Activated T-cell treated with anti-CD3 and anti-CD28 coated beads, Interleukin-2, amount 50 U/mL, for 1 hour (primary cell): ENCODE results near the gene TNXB.
A peak's percentile ranks its signal among the peaks of the same experiment; 100 is the strongest.
"Not testable (repeated sequence)": the region's sequence is repeated elsewhere in the genome, so short reads cannot be mapped to it uniquely, and the experiment has no call there.

Experiments
- DNase-seq: peaks from one replicate; pipeline ENCODE4 v3.0.0-alpha.2; 2020

Gene TNXB

DNA sequence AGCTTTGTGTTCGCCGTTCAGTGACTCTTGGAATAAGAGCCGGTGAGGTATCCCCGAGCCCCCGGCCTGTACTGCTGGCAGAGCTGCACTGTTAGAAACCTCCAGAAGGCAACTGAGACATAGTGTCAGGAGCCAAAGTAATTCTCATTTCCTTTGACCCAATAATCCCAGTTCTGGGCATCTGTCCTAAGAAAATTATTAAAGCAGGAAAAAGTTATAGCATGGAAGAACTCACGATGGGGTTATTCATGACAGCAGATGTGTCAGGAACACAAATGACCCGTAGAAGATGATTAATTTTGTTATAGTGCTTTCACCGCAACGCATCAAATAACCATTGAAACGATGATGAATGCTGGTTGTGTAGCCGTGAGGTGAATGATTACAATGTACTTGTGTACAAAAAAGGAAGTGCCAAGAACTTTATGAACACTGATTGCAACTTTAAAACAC is 50.6 kb downstream of the TNXB start:
- no peak for DNase-seq

DNA sequence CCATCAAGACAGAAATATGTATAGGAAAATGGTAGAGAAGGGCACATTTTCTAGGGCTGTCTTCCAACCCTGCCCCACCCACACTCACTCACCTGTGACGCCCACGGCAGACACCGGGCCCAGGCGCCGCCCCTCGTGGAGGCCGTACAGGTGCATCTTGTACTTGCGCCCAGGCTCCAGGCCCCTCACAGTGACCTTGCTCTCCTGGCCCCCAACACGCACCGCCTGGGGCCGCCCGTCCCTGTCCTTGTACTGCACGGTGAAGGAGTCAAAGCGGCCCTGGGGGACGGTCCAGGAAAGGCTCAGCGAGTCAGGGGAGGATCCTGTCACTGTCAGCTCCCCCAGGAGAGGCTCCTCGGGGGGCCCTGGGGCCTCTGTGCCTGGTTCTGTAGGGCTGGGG is 51.2 kb downstream of the TNXB start:
- no peak for DNase-seq

DNA sequence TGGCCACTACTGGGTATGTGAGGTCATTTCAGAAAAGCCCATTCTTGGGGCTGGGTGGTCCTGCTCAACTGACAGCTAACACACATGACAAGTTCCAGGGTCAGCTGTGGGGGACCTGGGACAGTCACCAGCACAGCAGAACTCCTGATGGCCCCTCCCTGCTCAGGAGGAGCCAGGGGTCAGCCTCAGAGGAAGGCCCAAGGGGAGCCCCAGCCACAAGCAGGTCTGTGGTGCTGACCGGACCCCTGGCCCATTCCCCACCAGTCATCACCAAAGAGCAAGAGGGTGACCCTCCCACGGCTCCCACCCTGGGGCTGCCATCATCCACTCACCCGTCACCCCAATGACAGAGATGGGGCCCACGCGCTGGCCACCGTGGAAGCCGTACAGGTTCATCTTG is 52.9 kb downstream of the TNXB start:
- DNase-seq, result no peak

DNA sequence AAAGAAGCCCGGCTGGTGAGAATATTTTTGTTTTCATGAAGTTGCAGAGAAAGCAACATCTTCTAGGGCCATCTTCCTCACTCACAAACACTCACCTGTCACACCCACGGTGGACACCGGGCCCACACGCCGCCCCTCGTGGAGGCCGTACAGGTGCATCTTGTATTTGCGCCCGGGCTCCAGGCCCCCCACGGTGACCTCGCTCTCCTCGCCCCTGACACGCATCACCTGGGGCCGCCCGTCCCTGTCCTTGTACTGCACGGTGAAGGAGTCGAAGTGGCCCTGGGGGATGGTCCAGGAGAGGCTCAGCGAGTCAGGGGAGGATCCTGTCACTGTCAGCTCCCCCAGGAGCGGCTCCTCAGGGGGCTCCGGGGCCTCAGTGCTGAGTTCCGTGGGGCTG is 53.4 kb downstream of the TNXB start:
- not testable (repeated sequence) for DNase-seq

DNA sequence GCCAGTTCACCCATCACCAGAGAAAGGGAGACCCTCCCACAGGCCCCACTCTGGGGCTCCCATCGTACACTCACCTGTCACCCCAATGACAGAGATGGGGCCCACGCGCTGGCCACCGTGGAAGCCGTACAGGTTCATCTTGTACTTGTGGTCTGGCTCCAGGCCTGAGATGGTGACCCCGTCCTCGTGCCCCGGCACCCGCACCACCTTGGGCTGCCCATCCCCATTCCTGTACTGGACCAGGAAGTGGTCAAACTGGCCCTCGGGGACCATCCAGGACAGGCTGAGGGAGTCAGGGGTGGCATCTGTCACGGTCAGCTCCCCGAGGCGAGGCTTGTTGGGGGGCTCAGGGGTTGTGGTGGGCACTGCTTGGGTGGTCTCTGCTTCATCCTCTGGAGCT is 55.8 kb downstream of the TNXB start:
- DNase-seq, result not testable (repeated sequence)

DNA sequence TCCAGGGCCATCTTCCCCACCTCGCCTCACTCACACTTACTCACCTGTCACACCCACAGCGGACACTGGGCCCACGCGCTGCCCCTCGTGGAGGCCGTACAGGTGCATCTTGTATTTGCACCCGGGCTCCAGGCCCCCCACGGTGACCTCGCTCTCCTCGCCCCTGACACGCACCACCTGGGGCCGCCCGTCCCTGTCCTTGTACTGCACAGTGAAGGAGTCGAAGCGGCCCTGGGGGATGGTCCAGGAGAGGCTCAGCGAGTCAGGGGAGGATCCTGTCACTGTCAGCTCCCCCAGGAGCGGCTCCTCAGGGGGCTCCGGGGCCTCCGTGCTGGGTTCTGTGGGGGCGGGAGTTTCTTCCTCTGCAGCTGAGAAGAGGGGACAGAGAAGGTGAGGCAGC is 56.5 kb downstream of the TNXB start:
- not testable (repeated sequence) for DNase-seq

DNA sequence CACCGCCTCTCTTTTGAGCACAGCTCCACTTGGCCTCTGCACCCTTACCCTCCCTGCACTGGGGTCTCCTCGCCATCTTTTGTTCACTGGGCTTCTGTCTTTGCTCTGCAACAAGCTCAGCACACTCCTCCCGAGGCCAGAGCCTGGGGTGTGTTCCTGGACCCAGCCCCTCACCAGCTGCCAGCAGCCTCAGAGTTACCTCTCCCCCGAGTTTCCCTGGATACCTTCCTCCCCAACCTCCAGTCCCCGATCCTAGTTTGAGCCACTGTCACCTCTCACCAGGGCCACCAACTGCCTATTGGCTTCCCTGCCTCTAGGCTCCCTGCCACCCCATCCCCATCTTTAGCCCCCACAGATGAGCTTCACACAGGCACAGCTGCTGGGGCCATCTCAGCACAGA is 58.6 kb downstream of the TNXB start:
- no peak for DNase-seq

DNA sequence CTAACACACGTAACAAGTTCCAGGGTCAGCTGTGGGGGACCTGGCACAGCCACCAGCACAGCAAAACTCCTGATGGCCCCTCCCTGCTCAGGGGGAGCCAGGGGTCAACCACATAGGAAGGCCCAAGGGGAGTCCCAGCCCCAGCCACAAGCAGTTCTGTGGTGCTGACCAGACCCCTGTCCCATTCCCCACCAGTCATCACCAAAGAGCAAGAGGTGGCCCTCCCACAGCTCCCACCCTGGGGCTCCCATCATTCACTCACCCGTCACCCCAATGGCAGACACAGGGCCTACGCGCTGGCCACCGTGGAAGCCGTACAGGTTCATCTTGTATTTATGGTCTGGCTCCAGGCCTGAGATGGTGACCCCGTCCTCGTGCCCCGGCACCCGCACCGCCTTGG is 59.4 kb downstream of the TNXB start:
- not testable (repeated sequence) for DNase-seq

DNA sequence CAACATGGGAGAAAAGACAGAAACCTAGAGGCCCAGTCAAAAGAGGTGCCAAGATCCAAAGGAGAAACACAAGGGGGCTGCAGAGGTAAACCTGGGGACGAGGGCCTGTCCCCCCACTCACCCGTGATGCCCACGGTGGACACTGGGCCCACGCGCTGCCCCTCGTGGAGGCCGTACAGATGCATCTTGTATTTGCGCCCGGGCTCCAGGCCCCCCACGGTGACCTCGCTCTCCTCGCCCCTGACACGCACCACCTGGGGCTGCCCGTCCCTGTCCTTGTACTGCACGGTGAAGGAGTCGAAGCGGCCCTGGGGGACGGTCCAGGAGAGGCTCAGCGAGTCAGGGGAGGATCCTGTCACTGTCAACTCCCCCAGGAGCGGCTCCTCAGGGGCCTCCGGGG is 60.0 kb downstream of the TNXB start:
- not testable (repeated sequence) for DNase-seq

DNA sequence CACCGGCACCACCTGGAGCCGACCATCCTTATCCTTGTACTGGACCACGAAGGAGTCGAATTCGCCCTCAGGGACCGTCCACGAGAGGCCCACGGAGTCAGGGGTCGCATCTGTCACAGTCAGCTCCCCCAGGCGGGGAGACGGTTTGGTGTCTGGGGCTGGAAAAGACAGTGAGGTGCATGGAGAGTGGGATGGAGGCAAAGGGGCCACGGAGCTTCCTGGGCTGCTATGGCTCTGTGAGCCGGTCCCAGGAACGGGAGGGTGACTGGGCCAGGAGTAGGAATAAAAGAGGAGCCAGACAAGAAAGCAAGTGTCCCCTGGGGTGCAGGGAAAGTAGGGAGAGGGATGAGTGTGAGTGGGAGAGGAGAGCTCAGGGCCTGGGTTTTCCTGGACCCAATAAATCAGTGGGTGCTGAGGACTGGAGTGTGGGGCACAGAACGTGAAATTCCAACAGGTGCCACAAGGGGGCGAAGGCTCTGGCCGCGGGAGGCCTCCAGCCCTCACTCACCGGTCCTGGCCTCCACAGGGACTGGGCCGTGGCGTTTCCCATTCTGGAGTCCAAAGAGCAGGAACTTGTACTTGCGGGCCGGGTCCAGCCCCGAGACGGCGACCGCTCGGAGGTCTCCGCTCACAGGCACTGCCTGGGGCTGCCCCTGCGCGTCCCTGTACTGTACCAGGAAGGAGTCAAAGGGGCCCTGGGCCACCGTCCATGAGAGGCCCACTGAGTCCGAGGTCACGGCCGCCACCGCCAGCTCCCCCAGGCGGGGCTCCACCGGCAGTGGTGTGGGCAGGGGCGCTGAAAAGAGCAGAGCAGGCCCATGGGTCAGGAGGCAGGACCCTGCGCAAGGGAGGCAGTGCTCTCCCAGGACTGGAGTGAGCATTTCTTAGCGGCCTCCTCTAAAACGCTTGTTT is 61.0 kb downstream of the TNXB start:
- peak; percentile 76 for DNase-seq

DNA sequence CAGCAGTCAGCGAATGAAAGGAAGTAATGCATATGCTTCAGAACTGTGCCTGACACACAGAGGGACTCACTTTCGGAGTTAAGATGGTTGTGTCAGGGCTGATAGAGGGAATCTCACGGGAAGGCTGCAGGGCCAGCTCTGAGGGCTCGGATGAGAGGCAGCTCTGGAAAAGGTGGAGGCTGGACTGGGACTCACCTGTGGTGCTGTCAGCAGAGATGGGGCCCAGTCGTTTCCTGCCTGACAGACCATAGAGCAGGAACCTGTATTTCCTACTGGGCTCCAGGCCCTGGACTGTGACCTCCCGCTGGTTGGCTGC is 61.6 kb downstream of the TNXB start:
- no peak for DNase-seq

DNA sequence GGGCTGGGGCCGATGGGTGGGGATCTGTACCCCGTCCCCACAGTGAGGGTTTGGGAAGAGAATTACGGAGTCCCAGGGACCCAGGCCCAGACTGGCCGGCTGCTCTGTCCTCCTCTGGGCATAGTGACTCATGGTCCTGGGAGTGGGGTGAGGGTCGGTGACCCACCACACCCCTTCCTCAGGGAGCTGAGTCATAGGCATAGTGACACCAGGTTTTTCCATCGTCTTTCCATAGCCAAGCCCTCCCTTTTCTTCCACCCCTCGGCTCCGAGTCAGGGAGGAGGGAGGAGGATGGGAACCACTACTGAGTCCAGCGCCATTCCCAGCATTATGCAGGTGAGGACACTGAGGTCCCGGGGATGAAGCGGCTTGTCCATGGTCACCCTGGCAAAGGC is 62.1 kb downstream of the TNXB start:
- no peak for DNase-seq

DNA sequence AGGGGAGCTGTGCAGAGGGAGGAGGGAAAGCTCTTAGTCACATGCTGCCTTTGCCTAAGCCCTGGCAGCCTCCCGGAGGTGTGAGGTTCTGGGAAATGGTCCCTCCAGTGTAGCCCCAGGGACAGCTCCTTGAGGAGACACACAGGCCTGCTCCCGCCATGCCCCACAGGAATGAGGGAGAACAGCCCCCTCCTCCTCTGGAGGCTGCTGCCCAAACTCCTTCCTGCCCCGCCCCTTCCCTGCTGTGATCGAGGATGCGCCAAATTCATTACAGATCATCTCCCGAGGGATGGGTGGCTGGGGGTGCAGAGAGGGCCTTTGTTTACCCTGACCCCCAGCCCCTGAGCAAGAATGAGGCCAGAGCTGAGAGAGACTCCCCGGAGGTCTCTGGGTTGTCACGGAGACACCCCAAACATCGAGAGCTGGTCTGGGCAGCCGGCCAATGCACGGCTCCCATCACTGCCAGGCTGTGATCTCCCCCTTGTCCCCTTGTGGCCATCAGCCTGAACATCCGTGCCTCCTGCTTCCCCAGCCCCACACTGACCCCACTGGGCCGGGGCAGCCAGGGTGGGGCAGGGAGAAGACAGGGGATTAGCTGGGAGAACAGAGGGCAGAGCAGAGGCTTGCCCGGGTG is 62.6 kb downstream of the TNXB start:
- DNase-seq, result no peak

DNA sequence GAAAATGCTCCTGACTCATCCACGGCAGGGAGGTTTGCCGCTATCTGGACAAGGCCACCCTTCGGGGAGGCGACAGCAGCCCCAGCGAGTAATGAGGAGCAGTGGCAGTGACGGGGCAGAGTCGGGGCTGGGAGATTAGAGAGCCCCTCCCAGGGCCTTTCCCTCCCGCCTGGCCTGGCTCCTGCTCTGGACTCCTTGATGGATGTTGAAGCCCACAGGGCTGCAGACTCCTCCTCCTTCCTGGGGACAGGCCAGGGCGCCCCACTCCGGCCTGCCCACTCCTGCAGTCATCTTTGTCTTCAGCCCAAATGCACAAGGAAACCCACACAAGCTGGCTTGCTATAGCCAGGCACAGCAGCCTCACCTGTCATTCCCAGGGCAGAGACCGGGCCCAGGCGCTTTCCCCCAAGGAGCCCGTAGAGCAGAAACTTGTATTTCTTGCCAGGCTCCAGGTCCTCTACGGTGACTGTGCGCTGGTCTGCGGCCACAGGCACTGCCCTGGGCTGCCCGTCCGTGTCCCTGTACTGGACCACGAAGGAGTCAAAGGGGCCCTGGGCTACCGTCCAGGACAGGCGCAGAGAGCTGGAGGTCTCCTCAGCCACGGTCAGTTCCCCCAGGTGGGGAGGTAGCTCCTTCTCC is 63.2 kb downstream of the TNXB start:
- no peak for DNase-seq

DNA sequence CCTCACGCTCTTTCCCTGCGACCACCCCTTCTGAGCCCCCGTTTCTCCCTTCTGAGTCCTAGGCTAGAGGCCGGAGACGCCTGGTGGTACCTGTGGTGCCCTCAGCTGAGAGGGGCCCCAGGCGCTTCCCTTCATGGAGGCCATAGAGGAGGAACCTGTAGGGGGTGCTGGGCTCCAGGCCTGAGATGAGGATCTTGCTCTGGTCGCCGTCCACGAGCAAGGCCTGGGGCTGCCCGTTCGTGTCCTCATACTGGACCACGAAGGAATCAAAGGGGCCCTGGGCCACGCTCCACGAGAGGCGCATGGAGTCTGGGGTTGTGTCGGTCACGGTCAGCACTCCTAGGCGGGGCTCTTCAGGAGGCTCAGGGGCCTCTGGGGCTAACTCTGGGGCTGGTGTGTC is 64.2 kb downstream of the TNXB start:
- DNase-seq, result not testable (repeated sequence)

DNA sequence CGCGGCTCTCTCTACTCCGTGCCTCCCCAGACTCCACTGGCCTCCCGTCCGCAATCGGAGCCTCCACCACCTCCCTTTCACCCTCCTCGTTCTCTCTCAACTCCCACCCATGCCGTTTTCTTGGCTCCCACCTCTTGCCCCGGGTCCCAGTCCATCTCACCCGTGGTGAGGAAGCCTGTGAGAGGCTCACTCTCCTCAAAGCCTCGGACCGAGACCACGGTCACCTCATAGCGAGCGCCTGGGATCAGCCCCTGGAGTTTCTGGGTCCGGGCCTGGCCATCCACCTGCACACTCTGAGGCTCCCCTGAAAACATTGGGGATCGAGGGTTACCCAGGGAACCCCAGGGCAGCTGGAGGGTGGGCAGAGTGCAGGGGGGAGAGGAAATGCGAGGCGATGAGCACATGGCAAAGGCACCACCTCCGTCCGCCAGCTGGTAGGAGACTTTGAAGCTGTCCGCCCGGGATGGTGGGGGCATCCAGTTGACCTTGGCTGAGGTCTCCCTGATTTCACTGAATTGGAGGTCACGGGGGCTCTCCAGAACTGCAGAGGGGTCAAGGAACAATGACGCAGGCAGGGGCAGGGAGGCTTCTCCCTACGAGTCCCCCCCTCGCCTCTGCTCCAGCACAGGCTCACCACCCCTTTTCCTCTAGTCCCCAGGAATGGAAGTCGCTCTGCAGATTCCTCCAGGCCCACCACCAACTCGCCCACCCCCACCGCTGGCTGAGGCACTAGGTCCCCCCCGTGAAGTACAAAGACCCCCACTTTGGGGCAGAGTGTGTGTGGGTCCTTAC is 65.4 kb downstream of the TNXB start:
- not testable (repeated sequence) for DNase-seq

DNA sequence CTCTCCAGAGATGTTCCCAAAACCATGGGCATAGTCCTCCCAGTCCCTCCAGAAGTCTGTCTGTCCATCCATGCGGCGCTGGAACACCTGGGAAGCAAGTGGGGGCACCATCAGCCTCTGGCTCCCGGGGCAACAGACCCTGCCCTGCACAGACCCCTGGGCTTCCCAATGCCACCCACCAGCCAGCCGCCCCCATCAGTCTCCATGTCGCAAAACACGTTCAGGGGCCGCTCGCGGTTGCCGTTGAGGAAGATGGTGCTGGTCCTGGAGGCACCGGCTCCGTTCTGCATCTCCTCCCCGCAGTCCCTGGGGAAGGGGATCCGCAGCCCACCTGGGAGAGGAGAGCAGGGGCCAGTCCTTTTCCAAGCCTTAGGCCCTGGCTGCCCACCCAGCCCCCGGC is 66.9 kb downstream of the TNXB start:
- DNase-seq, result not testable (repeated sequence)

DNA sequence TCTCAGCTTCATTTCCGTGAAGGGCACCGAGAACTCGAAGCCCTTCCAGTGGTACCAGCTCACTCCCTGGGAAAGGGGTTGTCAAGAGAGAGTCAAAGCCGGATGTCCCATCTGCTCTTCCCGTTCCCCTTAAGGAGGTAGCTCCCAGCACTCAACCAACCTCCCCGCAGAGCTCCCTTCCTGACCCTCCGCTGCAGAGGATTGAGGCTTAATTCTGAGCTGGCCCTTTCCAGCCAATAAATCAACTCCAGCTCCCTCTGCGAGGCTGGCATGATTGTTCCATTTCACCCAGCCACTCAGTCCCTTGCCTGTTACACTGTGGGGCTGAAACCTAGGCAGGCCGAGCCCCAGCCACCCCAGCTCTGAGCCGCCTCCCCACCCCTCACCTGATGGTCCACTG is 67.8 kb downstream of the TNXB start:
- not testable (repeated sequence) for DNase-seq

DNA sequence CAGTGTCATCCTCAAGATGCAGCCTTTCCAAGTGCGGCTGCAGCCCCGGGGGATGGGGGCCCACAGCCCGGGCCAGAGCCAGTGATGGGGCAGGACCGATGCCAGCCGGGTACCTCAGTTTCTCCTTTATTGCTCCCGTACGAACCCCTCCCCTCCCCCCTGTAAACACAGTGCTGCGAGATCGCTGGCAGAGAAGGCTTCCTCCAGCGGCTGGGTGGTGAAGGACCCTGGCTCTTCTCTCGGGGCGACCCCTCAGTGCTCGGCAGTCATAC is 68.2 kb downstream of the TNXB start:
- DNase-seq, result not testable (repeated sequence)

DNA sequence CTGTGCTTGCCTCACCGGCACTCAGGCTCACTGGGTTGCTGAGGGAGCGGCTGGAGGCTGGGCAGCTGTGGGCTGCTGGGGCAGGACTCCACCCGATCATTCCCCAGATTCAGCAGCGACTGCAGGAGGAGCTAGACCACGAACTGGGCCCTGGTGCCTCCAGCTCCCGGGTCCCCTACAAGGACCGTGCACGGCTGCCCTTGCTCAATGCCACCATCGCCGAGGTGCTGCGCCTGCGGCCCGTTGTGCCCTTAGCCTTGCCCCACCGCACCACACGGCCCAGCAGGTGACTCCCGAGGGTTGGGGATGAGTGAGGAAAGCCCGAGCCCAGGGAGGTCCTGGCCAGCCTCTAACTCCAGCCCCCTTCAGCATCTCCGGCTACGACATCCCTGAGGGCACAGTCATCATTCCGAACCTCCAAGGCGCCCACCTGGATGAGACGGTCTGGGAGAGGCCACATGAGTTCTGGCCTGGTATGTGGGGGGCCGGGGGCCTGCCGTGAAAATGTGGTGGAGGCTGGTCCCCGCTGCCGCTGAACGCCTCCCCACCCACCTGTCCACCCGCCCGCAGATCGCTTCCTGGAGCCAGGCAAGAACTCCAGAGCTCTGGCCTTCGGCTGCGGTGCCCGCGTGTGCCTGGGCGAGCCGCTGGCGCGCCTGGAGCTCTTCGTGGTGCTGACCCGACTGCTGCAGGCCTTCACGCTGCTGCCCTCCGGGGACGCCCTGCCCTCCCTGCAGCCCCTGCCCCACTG is 68.7 kb downstream of the TNXB start:
- not testable (repeated sequence) for DNase-seq

DNA sequence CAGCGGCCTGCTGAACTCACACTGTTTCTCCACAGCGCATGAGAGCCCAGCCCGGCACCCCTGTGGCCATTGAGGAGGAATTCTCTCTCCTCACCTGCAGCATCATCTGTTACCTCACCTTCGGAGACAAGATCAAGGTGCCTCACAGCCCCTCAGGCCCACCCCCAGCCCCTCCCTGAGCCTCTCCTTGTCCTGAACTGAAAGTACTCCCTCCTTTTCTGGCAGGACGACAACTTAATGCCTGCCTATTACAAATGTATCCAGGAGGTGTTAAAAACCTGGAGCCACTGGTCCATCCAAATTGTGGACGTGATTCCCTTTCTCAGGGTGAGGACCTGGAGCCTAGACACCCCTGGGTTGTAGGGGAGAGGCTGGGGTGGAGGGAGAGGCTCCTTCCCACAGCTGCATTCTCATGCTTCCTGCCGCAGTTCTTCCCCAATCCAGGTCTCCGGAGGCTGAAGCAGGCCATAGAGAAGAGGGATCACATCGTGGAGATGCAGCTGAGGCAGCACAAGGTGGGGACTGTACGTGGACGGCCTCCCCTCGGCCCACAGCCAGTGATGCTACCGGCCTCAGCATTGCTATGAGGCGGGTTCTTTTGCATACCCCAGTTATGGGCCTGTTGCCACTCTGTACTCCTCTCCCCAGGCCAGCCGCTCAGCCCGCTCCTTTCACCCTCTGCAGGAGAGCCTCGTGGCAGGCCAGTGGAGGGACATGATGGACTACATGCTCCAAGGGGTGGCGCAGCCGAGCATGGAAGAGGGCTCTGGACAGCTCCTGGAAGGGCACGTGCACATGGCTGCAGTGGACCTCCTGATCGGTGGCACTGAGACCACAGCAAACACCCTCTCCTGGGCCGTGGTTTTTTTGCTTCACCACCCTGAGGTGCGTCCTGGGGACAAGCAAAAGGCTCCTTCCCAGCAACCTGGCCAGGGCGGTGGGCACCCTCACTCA is 69.5 kb downstream of the TNXB start:
- DNase-seq, result not testable (repeated sequence)
